ENCODE data around the gene PACS2. TPM values are rescaled to one million over a fixed set of nuclear protein-coding genes. Genes with fewer than 3 reads are reported as not detected.

PACS2 gene
- total RNA-seq, 1 experiment from 2014 or later, result 62.0 TPM

DNA sequence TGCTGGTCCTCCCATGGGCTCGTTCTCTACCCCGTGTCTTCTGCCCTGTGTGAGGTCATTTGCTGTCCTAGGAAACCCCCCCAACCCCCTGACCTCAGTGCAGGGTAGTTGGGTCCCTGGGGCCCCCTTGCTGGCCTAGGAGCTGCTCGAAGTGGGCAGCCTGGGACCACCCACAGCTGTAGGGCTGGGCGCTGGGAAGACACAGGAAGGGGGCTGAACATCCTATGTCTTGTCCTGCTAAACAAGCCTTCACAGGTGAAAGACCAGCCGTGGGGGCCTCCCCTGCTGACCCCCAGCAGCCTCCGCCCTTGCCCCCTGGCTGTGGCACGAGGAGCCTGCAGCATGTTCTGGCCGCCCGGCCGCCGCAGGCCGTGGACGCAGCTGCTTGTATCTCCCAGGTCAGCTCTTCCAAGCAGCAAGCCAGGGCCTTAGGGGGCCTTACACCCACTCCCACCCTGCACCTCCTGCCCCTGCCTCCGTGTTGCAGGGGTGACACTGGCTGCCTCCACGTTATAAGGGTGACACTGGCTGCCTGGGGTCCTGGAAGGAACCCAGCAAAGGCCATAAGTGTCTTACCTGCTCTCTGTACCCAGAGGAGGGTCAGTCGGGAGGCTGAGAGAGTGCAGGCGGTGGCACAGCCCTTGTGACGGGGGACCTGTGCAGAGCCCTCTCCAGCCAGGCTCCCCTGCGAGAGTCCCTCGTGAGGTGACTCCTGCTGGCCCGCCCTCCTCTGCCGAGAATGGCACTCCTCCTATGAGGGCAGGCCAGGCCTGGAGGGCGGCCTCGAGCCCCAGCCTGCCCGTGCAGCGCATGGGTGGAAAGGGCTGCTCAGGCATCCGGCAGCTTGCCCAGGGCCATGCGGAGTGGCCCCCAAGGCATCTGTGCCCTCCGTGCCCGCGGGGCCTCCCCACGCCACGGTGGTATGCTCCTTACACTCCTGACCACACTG, 72.3 kb downstream of the PACS2 start:
- no TSS peak for BruUV-seq (replicated peaks)
- H3K27me3 ChIP-seq (ENCODE audit: low read length), result no peaks in the 10 kb centered on the region
- H3K9ac ChIP-seq (ENCODE audit: low read length), result no peak overlapping the region
- no peak overlapping the region for H3K4me2 ChIP-seq (ENCODE audit: low read length)
- ChIA-PET CTCF (no interaction called here), POLR2A (ENCODE audit: unreplicated experiment) (no interaction called here)
- H3K36me3 ChIP-seq (ENCODE audit: low read depth, low read length), result no peaks in the 10 kb centered on the region
- no peaks in the 10 kb centered on the region for H3F3A ChIP-seq (ENCODE audit: low read length, unreplicated experiment)
- no peaks in the 10 kb centered on the region for H3K9me2 ChIP-seq (replicated peaks; ENCODE audit: low read length)
- no peaks in the 10 kb centered on the region for H4K20me1 ChIP-seq (ENCODE audit: low read length)
- no peak overlapping the region for H3K4me3 ChIP-seq (ENCODE audit: low read length)
- intact Hi-C loops (cut with micrococcal nuclease), result no loop called here
- ATAC-seq (no peak), DNase-seq (no peak)
- TF ChIP-seq EZH2phosphoT487 (IDR thresholded peaks at IDR 0.05; ENCODE audit: borderline replicate concordance, low read length), result no peak
- TF ChIP-seq, protein P1, sequence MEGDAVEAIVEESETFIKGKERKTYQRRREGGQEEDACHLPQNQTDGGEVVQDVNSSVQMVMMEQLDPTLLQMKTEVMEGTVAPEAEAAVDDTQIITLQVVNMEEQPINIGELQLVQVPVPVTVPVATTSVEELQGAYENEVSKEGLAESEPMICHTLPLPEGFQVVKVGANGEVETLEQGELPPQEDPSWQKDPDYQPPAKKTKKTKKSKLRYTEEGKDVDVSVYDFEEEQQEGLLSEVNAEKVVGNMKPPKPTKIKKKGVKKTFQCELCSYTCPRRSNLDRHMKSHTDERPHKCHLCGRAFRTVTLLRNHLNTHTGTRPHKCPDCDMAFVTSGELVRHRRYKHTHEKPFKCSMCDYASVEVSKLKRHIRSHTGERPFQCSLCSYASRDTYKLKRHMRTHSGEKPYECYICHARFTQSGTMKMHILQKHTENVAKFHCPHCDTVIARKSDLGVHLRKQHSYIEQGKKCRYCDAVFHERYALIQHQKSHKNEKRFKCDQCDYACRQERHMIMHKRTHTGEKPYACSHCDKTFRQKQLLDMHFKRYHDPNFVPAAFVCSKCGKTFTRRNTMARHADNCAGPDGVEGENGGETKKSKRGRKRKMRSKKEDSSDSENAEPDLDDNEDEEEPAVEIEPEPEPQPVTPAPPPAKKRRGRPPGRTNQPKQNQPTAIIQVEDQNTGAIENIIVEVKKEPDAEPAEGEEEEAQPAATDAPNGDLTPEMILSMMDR (conservative IDR thresholded peaks at IDR 0.05; ENCODE audit: low read depth, low read length), result no peak
- TF ChIP-seq EZH2 (IDR thresholded peaks at IDR 0.05; ENCODE audit: low read length, unreplicated experiment), result no peak
- H3K27ac ChIP-seq (ENCODE audit: low read length), result no peak overlapping the region
- no peaks in the 10 kb centered on the region for H3K79me2 ChIP-seq (ENCODE audit: low read length)
- no peaks in the 10 kb centered on the region for H3K9me3 ChIP-seq (ENCODE audit: low read length)
- H2AFZ ChIP-seq (ENCODE audit: low read length), result no peak overlapping the region
- H3K4me1 ChIP-seq (ENCODE audit: insufficient read depth, low read length), result no peaks in the 10 kb centered on the region

- Histone ChIP-seq H3K36me3 (ENCODE audit: low read depth, low read length) (no peaks in the 10 kb centered on the region), H3K27me3 (ENCODE audit: low read length) (no peaks in the 10 kb centered on the region), H3K4me2 (ENCODE audit: low read length) (no peak overlapping the region), H4K20me1 (ENCODE audit: low read length) (no peaks in the 10 kb centered on the region), H3K9ac (ENCODE audit: low read length) (no peak overlapping the region), H3K79me2 (ENCODE audit: low read length) (no peaks in the 10 kb centered on the region), H2AFZ (ENCODE audit: low read length) (no peak overlapping the region), H3K9me2 (replicated peaks; ENCODE audit: low read length) (no peaks in the 10 kb centered on the region), H3K4me3 (ENCODE audit: low read length) (no peak overlapping the region), H3F3A (ENCODE audit: low read length, unreplicated experiment) (no peaks in the 10 kb centered on the region), H3K4me1 (ENCODE audit: insufficient read depth, low read length) (no peaks in the 10 kb centered on the region), H3K27ac (ENCODE audit: low read length) (no peak overlapping the region), H3K9me3 (ENCODE audit: low read length) (no peaks in the 10 kb centered on the region)
- CTCF ChIA-PET, result no interaction called here
- DNase-seq (no peak), ATAC-seq (no peak)
- intact Hi-C loops (cut with micrococcal nuclease), result no loop called here
- POLR2A ChIA-PET (ENCODE audit: unreplicated experiment), result no interaction called here
- no peak for TF ChIP-seq EZH2phosphoT487 (IDR thresholded peaks at IDR 0.05; ENCODE audit: borderline replicate concordance, low read length)
- no peak for TF ChIP-seq EZH2 (IDR thresholded peaks at IDR 0.05; ENCODE audit: low read length, unreplicated experiment)
- TF ChIP-seq, protein P1 (conservative IDR thresholded peaks at IDR 0.05; ENCODE audit: low read depth, low read length), result no peak
- no TSS peak for BruUV-seq (replicated peaks)
Observed at GRCh38 chr14:105387530-105387922, 73.0 kb downstream of the PACS2 start.
